Stimulated activated CD4-positive, alpha-beta T cell treated with anti-CD3 and anti-CD28 coated beads, Interleukin-1b, Interleukin-23, amount 100 ng/mL, for 4 hours (primary cell): Measurements from ENCODE around the gene RNF113B.

ENCODE experiments used
- DNase-seq, 2 donors: peaks; one replicate each; pipeline ENCODE4 v3.0.0-alpha.2; 2020; ENCODE audit warnings: low read depth in 2 of 2

Gene RNF113B

GRCh38 chr13:98204546-98204945, 27.5 kb upstream of the RNF113B start:
- DNase-seq: no peak

GRCh38 chr13:98203646-98204326, 26.7 kb upstream of the RNF113B start:
- DNase-seq: no peak

DNA sequence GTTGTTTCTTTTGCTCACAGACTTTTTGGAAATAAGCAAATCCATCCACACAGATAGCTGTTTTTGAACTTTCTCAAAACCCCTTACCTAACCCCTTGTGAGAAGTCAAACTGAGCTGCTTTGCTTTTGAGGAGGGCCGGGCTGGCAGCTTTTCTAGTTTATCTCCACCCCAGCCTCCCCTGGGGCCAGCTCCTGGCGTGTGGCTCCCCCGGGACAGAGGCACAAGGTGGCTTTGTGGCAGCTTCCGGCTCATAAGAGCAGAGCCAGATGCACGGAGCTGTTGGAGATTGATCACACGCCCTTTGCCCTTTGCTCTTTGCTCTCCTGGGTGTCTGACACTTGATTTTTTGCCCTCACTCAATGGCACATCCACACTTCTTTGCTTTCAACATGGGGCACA, 24.9 kb upstream of the RNF113B start:
- DNase-seq: no peak

DNA sequence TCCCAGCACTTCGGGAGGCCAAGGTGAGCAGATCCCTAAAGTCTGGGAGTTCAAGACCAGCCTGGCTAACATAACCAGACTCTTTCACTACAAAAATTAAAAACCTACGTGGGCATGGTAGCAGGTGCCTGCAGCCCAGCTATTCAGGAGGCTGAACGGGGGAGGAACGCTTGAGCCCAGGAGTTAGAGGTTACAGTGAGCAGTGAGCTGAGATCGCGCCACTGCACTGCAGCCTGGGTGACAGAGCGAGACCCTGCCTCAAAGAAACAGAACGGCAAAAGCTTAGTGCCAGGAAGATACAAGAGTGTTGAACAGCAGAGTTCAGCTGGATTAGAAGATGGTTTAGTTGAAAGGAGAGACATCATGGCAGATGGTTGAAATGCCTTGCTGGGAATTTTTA, 24.1 kb upstream of the RNF113B start:
- no peak for DNase-seq

- no peak for DNase-seq
Observed at GRCh38 chr13:98200211-98200878, 23.3 kb upstream of the RNF113B start.

GRCh38 chr13:98199480-98199879, 22.4 kb upstream of the RNF113B start:
- DNase-seq: no peak

- DNase-seq: no peak
Observed at GRCh38 chr13:98198683-98199082, 21.6 kb upstream of the RNF113B start.

- DNase-seq: no peak
Observed at GRCh38 chr13:98195054-98195791, 18.2 kb upstream of the RNF113B start.

DNA sequence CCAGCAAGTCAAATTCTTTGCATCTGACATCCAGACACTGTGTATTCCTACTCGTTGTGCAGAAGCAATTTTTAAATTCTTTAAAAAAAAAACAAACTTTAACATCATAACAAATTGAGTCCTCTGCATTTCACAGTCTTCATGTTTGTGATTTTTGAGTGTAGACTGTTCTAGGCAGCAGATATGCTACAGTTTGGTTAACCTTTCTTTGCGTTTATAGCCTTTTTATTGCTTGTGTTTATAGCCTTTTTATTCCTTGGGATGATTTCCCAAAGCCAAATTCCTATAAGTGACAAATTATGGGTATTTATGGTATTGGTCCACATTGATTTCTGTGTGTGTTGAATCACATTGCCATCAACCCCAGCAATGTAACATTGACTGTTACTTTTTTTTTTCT, 14.9 kb upstream of the RNF113B start:
- DNase-seq: no peak

DNA sequence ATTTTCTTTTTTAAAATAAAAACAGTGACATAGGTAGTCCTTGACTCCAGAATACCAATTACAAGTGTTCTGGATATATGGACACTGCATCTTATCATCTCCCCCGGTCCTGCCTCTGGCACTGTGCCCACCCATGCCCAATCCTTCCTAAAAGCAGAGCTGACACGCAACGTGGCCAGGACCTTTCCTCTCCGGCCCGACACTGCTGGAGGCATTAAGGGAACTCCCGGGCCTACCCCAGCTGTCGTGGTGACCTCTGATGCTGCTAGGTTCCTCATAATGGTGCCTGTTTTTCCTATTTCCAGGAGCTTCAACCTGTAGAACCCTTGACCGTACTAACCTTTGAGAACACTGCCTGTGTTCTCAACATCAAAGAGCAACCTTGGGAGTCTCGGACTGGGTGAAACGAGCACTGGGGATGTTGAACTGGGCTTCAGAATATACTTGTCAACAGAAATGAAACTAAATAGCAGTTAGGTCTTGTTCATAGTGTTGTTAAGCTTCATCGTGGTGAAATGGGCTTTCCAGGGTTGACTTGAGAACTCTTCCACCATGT, 13.9 kb upstream of the RNF113B start:
- no peak for DNase-seq

DNA sequence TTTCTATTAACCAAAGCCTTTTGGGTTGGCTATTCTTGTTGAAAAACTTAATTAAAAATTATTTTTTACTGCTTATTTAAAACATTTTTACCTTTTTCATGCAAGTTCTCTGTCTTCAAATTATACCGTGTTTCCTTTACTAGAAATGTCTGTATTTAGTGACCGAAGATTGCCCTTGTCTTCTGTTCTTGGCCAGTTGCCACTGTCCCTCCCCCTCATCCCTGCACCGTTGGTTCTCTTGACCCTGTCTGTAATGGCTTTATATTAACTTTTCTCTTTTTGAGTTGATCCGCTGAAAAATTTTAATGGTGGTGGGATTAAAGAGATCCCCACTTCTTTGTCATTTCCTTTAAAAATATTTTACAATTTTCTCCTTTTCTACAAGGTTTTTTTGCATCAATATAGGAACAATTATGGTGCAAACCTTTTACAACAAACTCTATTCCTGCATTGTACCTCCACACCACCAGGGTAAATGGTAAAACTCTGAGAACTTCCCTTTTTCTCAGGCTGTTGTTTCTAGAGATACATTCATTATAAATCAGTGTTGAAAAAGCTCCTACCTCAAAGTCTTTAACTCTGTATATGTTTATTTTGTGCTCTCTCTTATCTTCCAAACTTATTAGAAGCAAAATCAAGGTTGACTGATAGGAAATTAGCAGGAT, 12.9 kb upstream of the RNF113B start:
- DNase-seq: no peak

- no peak for DNase-seq
Observed at GRCh38 chr13:98188544-98189166, 11.6 kb upstream of the RNF113B start.

GRCh38 chr13:98187965-98188261, 10.8 kb upstream of the RNF113B start:
- no peak for DNase-seq

- no peak for DNase-seq
Observed at GRCh38 chr13:98187155-98187964, 10.3 kb upstream of the RNF113B start.

DNA sequence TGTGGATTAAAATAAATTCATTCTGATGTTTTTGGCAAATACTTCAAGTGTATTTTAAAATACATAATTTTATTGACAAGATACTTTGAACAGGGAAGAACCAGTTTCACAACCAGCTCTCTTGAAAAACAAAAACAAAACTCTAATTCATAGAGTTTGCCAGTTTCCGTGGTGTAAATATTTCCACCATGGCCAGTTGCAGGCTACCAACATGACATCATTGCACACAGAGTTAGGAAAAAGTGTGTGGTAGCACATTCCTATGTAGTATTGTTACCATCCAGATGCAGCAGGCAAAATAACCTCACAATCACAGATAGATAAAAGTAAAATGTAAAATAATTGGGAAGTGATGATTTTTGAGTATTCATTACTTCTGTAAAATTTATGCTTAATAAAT, 7.7 kb upstream of the RNF113B start:
- DNase-seq: no peak

DNA sequence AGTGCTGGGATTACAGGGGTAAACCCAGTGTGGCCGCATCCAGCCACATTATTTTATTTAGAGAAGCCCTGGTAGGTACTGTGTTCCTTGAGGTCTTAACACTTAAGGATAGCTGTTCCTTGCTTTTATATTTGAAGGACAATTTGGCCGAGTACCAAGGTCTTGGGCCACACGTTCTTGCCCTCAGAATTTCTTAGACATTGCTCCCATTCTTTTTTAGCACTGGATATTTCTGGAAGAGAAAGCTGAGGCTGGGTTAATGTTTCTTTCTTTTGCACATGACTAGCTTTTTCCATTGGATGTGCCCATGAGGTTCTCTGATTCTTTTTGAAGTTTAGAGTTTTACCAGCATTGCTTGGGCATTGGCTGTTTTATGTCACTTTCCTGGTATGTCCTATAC, 5.5 kb upstream of the RNF113B start:
- no peak for DNase-seq

- DNase-seq: no peak
Observed at GRCh38 chr13:98182153-98182552, 5.1 kb upstream of the RNF113B start.

- no peak for DNase-seq
Observed at GRCh38 chr13:98181111-98181815, 4.2 kb upstream of the RNF113B start.

DNA sequence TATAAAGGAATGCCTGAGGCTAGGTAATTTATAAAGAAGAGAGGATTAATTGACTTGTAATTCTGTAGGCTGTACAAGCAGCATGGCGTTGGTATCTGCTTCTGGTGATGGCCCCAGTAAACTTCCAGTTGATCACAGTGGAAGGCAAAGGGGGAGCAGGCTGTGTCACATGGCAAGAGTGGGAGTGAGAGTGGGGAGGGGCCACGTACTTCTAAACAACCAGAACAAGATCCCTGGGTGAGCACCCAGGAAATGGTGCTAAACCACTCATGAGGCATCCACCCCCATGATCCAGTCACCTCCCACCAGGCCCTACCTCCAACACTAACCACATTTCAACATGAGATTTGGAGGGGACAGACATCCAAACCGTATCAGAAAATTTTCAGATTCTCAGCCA, 3.0 kb upstream of the RNF113B start:
- no peak for DNase-seq

DNA sequence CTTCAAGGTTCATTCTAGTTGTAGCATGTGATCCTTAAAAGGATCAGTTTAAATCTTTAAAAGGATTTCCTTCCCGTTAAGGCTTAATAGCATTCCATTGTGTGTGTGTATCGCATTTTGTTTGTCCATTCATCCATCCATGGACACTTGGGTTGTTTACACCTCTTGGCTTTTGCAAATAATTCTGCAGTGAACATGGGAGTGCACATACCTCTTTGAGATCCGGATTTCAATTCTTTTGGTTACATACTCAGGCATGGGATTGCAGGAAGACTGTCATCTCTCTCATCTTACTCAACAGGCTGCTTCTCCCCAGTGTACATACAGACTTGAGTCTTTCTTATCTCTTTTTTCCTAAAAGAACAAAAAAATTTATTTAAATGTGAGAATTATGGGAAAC, 1.2 kb downstream of the RNF113B start:
- no peak for DNase-seq
